IPS-18c (cell line): ENCODE data around the gene FGFBP3.

Source experiments
- H3K4me3 ChIP-seq: 2 replicates; pipeline ENCODE4 v1.7.0; 2013; ENCODE audit warnings: low read depth, mild to moderate bottlenecking, low read length, moderate library complexity; ENCODE audit not compliant: insufficient read depth
- H3K9me3 ChIP-seq: one replicate; pipeline ENCODE4 v1.6.1; 2013; ENCODE audit warnings: mild to moderate bottlenecking, low read length, moderate library complexity; ENCODE audit not compliant: control insufficient read depth, insufficient read depth

Gene FGFBP3, protein sequence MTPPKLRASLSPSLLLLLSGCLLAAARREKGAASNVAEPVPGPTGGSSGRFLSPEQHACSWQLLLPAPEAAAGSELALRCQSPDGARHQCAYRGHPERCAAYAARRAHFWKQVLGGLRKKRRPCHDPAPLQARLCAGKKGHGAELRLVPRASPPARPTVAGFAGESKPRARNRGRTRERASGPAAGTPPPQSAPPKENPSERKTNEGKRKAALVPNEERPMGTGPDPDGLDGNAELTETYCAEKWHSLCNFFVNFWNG

GRCh38 chr10:91909117-91909677 is at the start of gene FGFBP3:
TSS of gene FGFBP3 (minus strand) at chr10:91909486. CDS start at chr10:91908969, 517 bp downstream.
- H3K4me3 ChIP-seq = peak within 1 kb of the TSS; percentile 84

DNA sequence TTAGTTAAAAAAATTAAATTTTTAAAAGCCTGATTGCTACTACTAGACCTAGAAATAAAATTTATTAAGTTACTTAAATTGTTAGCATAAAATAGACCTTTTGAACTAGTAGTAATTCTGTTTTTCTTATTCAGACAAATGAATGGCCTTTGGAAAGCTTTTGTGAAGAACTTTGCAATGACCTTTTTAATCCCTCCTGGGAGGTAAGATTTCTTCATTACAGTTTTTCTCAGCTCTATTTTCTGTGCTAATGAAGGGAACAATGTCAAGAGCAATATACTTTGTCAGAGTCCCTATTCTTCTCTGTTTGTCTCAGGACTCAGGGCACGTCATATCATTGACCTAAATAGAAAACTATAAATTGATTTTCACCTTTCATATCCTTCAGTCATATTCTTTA is 47.8 kb upstream of the FGFBP3 start:
- H3K4me3 ChIP-seq = no peak overlapping the region

More at GRCh38 chr10:91909117-91909677, at the start of gene FGFBP3:
- H3K9me3 ChIP-seq = no peaks in the 10 kb centered on the region

GRCh38 chr10:91955114-91955513 is 45.8 kb upstream of the FGFBP3 start:
- no peaks in the 10 kb centered on the region for H3K9me3 ChIP-seq
- H3K4me3 ChIP-seq = no peak overlapping the region

More for the DNA sequence above, 47.8 kb upstream of the FGFBP3 start:
- no peaks in the 10 kb centered on the region for H3K9me3 ChIP-seq

DNA sequence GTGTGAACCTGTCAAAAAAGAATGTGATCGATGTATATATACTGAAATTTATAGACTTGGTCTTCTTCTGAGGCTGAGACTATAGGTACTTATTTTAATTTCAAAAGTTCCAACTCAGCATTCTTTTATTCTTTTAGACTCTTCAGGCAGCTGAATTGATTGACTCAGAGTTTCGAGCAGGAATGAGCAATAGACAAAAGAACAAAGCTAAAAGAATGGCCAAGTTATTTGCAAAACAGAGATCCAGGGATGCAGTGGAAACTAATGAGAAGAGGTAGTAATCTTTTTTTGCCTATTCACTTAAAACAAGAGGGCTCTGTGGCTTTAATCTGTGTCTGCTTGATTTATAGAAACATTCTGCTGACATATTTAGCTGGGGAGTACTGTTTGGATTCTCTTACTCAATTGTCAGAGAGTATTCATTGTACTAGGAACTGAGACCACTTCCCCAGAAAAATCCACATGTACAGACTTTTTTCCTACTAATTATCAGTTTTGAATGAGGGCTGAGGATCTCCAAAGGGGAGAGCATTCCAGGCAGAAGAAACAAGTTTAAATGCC is 44.4 kb upstream of the FGFBP3 start:
- Histone ChIP-seq H3K4me3 (no peak overlapping the region), H3K9me3 (no peaks in the 10 kb centered on the region)

GRCh38 chr10:91944880-91945630 is 35.8 kb upstream of the FGFBP3 start:
- no peaks in the 10 kb centered on the region for H3K9me3 ChIP-seq
- no peak overlapping the region for H3K4me3 ChIP-seq

GRCh38 chr10:91941426-91941825 is 32.1 kb upstream of the FGFBP3 start:
- Histone ChIP-seq H3K4me3 (no peak overlapping the region), H3K9me3 (no peaks in the 10 kb centered on the region)

- Histone ChIP-seq H3K9me3 (no peaks in the 10 kb centered on the region), H3K4me3 (no peak overlapping the region)
These were observed 30.4 kb upstream of the FGFBP3 start for GRCh38 chr10:91939653-91940052.

DNA sequence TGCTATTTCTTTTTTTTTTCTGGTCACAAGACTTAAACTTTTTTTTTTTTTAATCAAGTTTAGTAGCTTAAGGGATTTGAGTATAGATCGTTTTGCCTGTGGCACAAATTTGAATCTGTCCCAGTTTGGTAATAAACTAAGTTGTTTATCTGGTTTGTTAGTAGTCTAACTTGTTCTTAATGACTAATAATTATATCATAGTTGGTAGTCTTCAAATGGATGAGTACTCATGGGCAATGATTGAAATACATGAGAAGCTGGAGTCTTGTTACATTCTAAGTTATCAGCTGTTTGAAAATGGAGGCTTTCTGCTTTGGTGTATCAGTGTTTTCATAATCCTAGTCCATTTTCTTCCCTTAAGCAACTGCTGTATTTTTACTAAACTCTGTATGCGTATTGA is 26.6 kb upstream of the FGFBP3 start:
- Histone ChIP-seq H3K4me3 (no peak overlapping the region), H3K9me3 (no peaks in the 10 kb centered on the region)

GRCh38 chr10:91932737-91933136 is 23.5 kb upstream of the FGFBP3 start:
- Histone ChIP-seq H3K4me3 (no peak overlapping the region), H3K9me3 (no peaks in the 10 kb centered on the region)

DNA sequence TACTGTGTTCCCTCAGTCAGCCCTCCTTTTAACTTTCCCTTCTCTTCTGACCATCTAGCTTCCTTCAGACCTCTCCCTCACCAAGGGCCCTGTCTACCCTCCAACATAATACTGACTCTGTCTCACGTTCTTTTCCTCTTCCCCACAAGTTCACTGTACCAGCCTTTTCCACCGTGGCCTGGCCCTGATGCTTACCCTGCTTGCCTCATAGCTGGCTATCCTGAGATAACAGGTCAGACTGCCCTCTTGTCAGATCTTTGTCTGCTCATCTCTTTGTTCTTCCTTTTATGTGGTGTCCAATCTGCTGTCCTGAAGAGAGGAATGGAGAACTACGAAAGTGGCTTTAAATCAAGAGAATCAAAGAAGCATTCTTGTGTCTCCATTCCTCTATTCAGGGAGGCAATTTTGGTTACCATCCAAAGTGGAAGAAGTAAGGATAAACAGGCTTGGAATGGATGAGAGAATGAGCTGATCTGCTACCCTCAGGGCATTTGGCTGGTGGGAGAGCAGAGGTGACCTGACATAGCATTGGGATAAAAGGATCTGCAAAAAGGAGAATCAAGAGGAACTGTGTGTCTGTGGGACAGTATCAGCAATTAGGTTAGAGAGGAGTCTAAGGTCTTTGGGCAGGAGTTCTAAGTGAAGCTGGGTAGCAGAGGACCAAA is 22.4 kb upstream of the FGFBP3 start:
- no peaks in the 10 kb centered on the region for H3K9me3 ChIP-seq
- H3K4me3 ChIP-seq = no peak overlapping the region

- H3K4me3 ChIP-seq = no peak overlapping the region
- H3K9me3 ChIP-seq = no peaks in the 10 kb centered on the region
These were observed 21.7 kb upstream of the FGFBP3 start for GRCh38 chr10:91930939-91931338.

DNA sequence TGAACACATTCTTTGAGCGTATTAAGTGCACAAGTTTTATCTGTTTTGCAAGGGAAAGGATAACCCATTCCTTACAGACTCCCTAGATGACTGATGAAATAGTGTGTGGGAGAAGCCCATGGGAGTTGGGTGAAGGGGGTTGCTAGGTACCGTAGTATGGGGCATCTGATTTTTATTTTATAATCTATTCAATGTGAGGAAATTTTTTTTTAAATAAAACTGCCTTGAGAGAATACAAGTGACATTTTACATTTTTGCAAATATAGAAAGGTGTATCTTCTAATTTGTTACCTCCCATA is 15.7 kb upstream of the FGFBP3 start:
- Histone ChIP-seq H3K9me3 (no peaks in the 10 kb centered on the region), H3K4me3 (peak overlapping the region; percentile 90)

DNA sequence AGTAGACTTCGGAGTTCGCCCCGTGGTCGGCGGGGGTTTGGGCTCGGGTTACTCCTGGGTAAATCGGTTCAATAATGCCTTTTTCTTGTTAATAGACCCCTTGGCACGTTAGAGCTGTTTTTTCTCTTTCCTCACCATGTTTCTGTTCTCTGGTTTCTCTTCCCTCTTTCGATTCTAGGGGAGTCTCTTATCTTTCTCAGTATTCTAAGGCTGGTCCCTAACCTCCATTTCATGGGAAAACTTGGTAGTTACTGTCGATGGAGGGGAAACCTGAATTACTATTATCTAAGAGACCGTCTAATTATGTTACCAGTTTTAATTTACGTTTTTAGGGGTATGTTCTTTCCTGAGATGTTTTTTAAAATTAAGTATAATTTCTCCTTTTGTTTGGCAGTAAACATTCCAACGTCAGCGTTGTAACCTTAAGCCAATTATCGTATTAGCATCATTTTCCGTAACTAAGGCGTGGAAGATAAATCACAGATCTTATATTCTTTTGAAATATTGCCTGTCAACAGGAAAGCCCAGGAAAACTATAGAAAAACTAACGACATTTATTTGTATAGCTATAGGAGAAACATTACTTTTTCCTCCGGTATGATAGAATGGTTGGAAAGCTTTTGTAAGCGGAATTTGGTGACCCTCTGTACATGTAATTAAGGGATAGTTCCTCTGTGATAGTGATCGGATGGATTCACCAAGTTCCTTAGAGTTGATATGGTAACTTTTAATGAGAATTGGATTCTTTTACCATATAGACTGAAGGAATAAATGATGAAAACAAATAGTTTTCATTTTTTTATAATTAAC is 15.1 kb upstream of the FGFBP3 start:
- no peaks in the 10 kb centered on the region for H3K9me3 ChIP-seq

GRCh38 chr10:91923371-91924211 is 14.3 kb upstream of the FGFBP3 start, which contains the start of gene BTAF1:
TSS of gene BTAF1 (plus strand) at chr10:91923770. CDS start at chr10:91924077, 307 bp downstream.
- Histone ChIP-seq H3K4me3 (peak within 1 kb of the TSS; percentile 90), H3K9me3 (no peaks in the 10 kb centered on the region)

More for the DNA sequence above, 15.1 kb upstream of the FGFBP3 start:
- H3K4me3 ChIP-seq = peak overlapping the region; percentile 90

DNA sequence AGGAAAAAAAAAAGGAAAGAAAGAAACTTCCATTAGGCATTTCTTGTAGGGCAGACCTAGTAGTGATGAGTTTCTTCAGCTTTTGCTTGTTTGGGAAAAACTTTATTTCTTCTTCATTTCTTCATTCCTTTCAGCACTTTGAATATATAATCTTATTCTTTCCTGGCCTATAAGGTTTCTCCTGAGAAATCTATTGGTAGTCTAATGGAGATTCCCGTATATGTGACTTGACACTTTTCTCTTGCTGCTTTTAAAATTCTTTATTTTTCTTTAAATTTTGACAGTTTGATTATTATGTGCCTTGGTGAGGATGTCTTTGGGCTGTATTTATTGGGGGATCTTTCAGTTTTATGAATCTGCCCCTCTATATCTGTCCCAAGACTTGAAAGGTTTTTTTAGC is 10.4 kb upstream of the FGFBP3 start:
- Histone ChIP-seq H3K4me3 (no peak overlapping the region), H3K9me3 (no peaks in the 10 kb centered on the region)

DNA sequence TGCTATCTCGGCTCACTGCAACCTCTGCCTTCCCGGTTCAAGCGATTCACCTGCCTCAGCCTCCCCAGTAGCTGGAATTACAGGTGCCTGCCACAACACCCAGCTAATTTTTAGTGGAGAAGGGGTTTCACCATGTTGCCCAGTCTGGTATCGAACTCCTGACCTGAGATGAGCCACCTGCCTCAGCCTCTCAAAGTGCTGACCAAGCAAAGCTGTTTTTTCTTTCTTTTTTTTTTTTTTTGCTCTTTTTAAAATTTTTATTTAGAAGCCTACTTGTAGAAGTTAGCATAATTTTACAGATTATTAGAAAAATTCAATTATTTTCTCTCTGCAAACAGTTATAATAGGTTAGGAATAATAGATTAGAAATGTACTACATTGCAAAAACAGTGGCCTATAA is 1.2 kb upstream of the FGFBP3 start:
- no peak overlapping the region for H3K4me3 ChIP-seq
- H3K9me3 ChIP-seq = no peaks in the 10 kb centered on the region
